ENCODE results near the gene MAMDC2.
A peak's percentile ranks its signal among the peaks of the same experiment; 100 is the strongest.

MAMDC2 gene

DNA sequence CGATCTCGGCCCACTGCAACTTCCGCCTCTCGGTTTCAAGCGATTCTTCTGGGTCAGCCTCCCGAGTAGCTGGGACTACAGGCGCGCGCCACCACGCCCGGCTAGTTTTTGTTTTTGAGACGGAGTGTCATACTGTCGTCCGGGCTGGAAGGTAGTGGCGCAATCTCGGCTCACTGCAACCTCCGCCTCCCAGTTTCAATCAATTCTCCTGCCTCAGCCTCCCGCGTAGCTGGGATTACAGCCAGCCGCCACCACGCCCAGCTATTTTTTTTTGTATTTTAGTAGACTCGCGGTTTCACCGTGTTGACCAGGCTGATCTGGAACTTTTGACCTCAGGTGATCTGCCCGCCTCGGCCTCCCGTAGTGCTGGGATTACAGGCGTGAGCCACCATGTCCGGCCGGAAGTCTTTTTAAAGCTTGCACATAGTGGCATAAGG lies 216.4 kb downstream of the MAMDC2 start:
- Histone ChIP-seq H3K9me3 (ENCODE audit: control insufficient read depth, insufficient read depth, low read length) (no peaks in the 10 kb centered on the region), H3K9ac (ENCODE audit: low read depth, low read length) (peak overlapping the region; percentile 83; the same call in 1 of the 2 replicates), H3K36me3 (ENCODE audit: insufficient read depth, low read length) (peaks cover 3% of the 10 kb centered on the region), H3K4me1 (ENCODE audit: insufficient read depth, low read length) (peaks cover 28% of the 10 kb centered on the region)

DNA sequence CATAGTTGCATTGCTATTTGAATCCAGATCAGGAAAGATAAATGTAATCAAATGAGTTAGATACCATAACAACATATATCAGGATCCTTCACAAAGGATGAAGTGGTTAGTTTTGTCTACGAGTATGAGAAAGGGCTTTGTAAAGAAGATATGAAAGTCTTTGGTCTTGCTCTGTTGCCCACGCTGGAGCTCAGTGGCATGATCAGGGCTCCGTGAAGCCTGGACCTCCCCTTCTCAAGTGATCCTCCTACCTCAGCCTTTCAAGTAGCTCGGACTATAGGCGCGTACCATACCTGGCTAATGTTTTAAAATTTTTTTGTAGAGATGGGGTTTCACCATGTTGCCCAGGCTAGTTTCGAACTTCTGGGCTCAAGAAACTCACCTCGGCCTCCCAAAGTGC lies 217.0 kb downstream of the MAMDC2 start:
- Histone ChIP-seq H3K9me3 (ENCODE audit: control insufficient read depth, insufficient read depth, low read length) (no peaks in the 10 kb centered on the region), H3K9ac (ENCODE audit: low read depth, low read length) (peak overlapping the region; percentile 0; the same call in 1 of the 2 replicates), H3K36me3 (ENCODE audit: insufficient read depth, low read length) (peaks cover 3% of the 10 kb centered on the region), H3K4me1 (ENCODE audit: insufficient read depth, low read length) (peaks cover 28% of the 10 kb centered on the region)

DNA sequence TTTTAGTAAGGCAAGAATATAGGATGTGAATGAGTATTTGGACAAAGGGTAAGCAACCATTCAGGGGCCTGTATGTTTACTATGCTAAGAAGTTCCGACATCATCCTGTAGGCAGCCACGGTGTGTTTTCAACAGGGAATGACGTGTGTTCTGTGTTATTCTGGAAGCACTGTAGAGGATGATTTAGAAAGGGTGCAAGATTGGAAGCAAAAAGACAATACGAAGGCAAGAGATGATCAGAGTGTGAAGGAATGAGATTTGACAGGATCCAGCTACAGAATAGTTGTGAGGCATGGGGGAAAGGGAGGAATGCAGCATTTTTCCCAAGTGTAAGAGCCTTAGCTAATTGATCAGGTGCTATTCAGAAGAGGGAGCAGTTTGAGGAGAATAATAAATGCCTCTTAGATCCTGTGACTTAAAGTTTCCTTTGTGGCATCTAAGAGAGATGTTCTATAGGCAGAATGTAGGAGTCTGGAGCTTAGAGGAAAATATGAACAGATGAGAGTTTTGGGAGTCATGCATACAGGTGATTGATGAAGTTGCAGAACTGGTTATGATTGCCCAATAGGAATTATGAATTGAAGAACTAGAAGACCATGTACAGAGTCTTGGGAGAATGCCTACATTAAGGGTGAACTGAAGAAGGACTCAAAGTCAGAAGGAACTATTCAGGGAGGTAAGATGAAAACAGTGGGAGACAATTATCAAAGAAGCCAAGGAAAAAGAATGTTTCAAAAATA lies 217.7 kb downstream of the MAMDC2 start:
- Histone ChIP-seq H3K36me3 (ENCODE audit: insufficient read depth, low read length) (peaks cover 3% of the 10 kb centered on the region), H3K9ac (ENCODE audit: low read depth, low read length) (no peak overlapping the region), H3K4me1 (ENCODE audit: insufficient read depth, low read length) (peaks cover 25% of the 10 kb centered on the region), H3K9me3 (ENCODE audit: control insufficient read depth, insufficient read depth, low read length) (no peaks in the 10 kb centered on the region)

DNA sequence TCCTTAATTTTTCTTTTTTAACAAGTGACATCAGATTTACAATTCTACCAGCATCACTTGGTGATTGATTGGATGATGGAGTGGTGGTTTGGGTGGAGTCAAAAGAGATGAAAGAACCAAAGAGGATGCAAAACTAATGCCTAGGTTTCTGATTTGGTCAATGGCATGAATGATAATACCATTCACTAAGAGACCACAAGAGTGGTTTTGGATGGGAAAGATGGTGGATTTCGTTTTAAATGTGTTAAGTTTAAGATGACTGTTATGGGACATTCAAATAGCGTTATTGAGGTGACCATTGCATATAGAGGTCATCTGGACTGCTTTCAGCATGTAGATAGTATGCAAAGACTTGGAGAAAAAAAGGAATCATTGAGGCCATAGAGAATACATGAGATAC lies 218.7 kb downstream of the MAMDC2 start:
- no peak overlapping the region for H3K9ac ChIP-seq (ENCODE audit: low read depth, low read length)
- no peaks in the 10 kb centered on the region for H3K9me3 ChIP-seq (ENCODE audit: control insufficient read depth, insufficient read depth, low read length)
- peaks cover 3% of the 10 kb centered on the region for H3K36me3 ChIP-seq (ENCODE audit: insufficient read depth, low read length)
- peaks cover 20% of the 10 kb centered on the region for H3K4me1 ChIP-seq (ENCODE audit: insufficient read depth, low read length)

DNA sequence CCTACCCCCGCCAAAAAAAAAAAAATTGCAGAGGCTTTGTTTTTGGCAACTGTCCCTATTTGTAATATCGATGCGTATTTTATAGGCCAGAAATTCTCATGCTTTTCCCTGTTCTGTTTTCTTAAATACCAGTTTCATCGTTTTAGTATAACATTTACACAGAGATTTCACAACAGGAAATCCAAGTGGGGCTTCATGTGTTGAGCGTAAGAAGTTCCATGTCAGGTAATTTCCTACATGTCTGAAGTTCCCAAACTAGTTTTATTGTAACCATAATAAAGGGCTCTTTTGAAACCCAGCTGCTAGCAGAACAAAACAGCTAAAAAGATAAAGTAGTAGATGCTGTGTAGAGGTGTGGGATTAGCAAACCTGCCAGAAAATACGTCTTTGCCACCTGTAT lies 219.3 kb downstream of the MAMDC2 start:
- Histone ChIP-seq H3K9ac (ENCODE audit: low read depth, low read length) (no peak overlapping the region), H3K36me3 (ENCODE audit: insufficient read depth, low read length) (peaks cover 3% of the 10 kb centered on the region), H3K4me1 (ENCODE audit: insufficient read depth, low read length) (peaks cover 16% of the 10 kb centered on the region)

DNA sequence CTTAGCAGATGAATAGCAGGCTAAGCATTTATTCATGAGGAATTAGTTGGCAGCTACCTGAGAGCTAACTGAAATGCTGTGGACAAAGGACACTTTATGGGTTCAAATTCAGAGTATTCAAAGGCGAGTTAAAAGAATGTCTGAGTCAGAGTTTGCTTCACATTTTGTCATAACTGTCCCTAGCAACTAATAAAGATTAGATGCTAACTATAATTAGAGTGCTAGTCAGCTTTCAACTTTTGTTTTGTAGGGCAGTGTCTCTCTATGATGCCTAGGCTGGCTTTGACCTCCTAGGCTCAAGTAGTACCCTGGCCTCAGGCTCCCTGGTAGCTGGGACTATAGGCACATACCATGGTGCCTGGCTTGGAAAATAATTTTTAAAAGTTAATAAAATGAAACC lies 219.8 kb downstream of the MAMDC2 start:
- no peak overlapping the region for H3K9ac ChIP-seq (ENCODE audit: low read depth, low read length)
- peaks cover 16% of the 10 kb centered on the region for H3K4me1 ChIP-seq (ENCODE audit: insufficient read depth, low read length)
- H3K9me3 ChIP-seq (ENCODE audit: control insufficient read depth, insufficient read depth, low read length): no peaks in the 10 kb centered on the region
- peaks cover 3% of the 10 kb centered on the region for H3K36me3 ChIP-seq (ENCODE audit: insufficient read depth, low read length)

More for the DNA sequence above, 219.3 kb downstream of the MAMDC2 start:
- no peaks in the 10 kb centered on the region for H3K9me3 ChIP-seq (ENCODE audit: control insufficient read depth, insufficient read depth, low read length)

All from ES-I3 (cell line).